Keratinocyte (primary cell): Measurements from ENCODE around the gene ABCC4. TPM values are rescaled to one million over a fixed set of nuclear protein-coding genes. Genes with fewer than 3 reads are reported as not detected.

Source experiments
- DNase-seq: peaks from one replicate; pipeline ENCODE4 v3.0.0-alpha.2; 2011; ENCODE audit warnings: low read depth, missing footprints, low spot score
- FAIRE-seq: peaks from 2 replicates; lab custom pipeline; 2011; peaks lifted over from hg19 to GRCh38; lab: Jason Lieb, UNC
- H2AFZ ChIP-seq: 2 replicates; pipeline ENCODE4 v1.6.0; 2012; ENCODE audit warnings: low read length, control low read depth, inconsistent platforms; ENCODE audit not compliant: control insufficient read depth
- H3K27ac ChIP-seq: 2 replicates; pipeline ENCODE4 v1.5.1; 2011; ENCODE audit warnings: low read length; ENCODE audit not compliant: control insufficient read depth, insufficient read depth
- H3K27me3 ChIP-seq: 3 replicates; pipeline ENCODE4 v1.6.0; 2011; ENCODE audit warnings: low read length; ENCODE audit not compliant: control insufficient read depth, insufficient read depth; ENCODE audit errors: extremely low read depth
- H3K36me3 ChIP-seq, 2 experiments: 2 replicates in 1 of 2; 3 replicates in 1 of 2; pipeline ENCODE4 v1.5.1; 2011; ENCODE audit warnings: low read length in 2 of 2, mild to moderate bottlenecking in 1 of 2; ENCODE audit not compliant: control insufficient read depth in 2 of 2, insufficient read depth in 2 of 2; ENCODE audit errors: extremely low read depth in 1 of 2
- H3K4me1 ChIP-seq: 3 replicates; pipeline ENCODE4 v1.5.1; 2011; ENCODE audit warnings: low read length; ENCODE audit not compliant: control insufficient read depth, insufficient read depth; ENCODE audit errors: extremely low read depth
- H3K4me2 ChIP-seq: 3 replicates; pipeline ENCODE4 v1.6.0; 2011; ENCODE audit warnings: low read depth, low read length; ENCODE audit not compliant: control insufficient read depth, insufficient read depth; ENCODE audit errors: extremely low read depth
- H3K4me3 ChIP-seq, 3 experiments: fragments of 200-600 bp in 1 of 3; sonication (generic) in 1 of 3; 2 replicates in 2 of 3; 3 replicates in 1 of 3; pipeline ENCODE4 v1.5.1; 2011 to 2016; ENCODE audit warnings: low read length in 3 of 3, mild to moderate bottlenecking in 3 of 3, control low read depth in 2 of 3, inconsistent platforms in 1 of 3, low read depth in 1 of 3, mixed read lengths in 1 of 3, mixed run types in 1 of 3, moderate library complexity in 1 of 3; ENCODE audit not compliant: control insufficient read depth in 2 of 3, insufficient read depth in 2 of 3; ENCODE audit errors: extremely low read depth in 1 of 3
- H3K79me2 ChIP-seq: 2 replicates; pipeline ENCODE4 v1.6.0; 2012; ENCODE audit warnings: low read length; ENCODE audit not compliant: control insufficient read depth, insufficient read depth
- H3K9ac ChIP-seq: 3 replicates; pipeline ENCODE4 v1.6.0; 2011; ENCODE audit warnings: low read length; ENCODE audit not compliant: control insufficient read depth, insufficient read depth; ENCODE audit errors: extremely low read depth
- H3K9me1 ChIP-seq: 3 replicates; pipeline ENCODE4 v1.6.0; 2011; ENCODE audit warnings: low read length; ENCODE audit not compliant: control insufficient read depth, insufficient read depth; ENCODE audit errors: extremely low read depth
- H3K9me3 ChIP-seq: 2 replicates; pipeline ENCODE4 v1.5.1; 2012; ENCODE audit warnings: low read depth, low read length; ENCODE audit not compliant: control insufficient read depth
- H4K20me1 ChIP-seq: 3 replicates; pipeline ENCODE4 v1.6.0; 2011; ENCODE audit warnings: low read length; ENCODE audit not compliant: control insufficient read depth, insufficient read depth; ENCODE audit errors: extremely low read depth
- CTCF ChIP-seq, 3 experiments: IDR thresholded peaks in 1 of 3; conservative IDR thresholded peaks in 1 of 3; optimal IDR thresholded peaks in 1 of 3; 2 replicates in 2 of 3; 3 replicates in 1 of 3; pipeline versions ENCODE3 to v1.5.1; 2011; ENCODE audit warnings: low read length in 3 of 3, mild to moderate bottlenecking in 3 of 3, moderate library complexity in 2 of 3, control low read depth in 1 of 3, inconsistent platforms in 1 of 3; ENCODE audit not compliant: insufficient read depth in 2 of 3; ENCODE audit errors: extremely low read depth in 1 of 3
- EZH2 ChIP-seq: IDR thresholded peaks from one replicate; pipeline ENCODE4 v1.6.1; 2012; ENCODE audit warnings: inconsistent platforms, mild to moderate bottlenecking, low read length, moderate library complexity
- dilution Hi-C: fragments of 300-500 bp; cut with MboI; formaldehyde crosslinking; loops from one replicate; pipeline ENCODE4 v1.7.0; 2020; ENCODE audit warnings: low sequenced_read_pairs; ENCODE audit not compliant: extremely low pct_ligation_motif_present
- polyA plus RNA-seq, 5 experiments: library from polyadenylated mRNA; depleted of rRNA in 3 of 5; stranded (reverse) in 3 of 5; stranded (forward) in 1 of 5; unstranded in 1 of 5; fragments of >200 nt; gene quantifications; 1 replicate in 1 of 5; 2 replicates in 3 of 5; 3 replicates in 1 of 5; pipeline versions ENCODE4 v1.2.1 to v1.2.3, GENCODE V29; 2011 to 2012; ENCODE audit warnings: missing spikeins in 2 of 5, low read depth in 1 of 5, low replicate concordance in 1 of 5

Gene ABCC4
- polyA plus RNA-seq, 1 donor (not counting 4 experiments of a cell fraction or from before 2014, with no cell fraction given), result 13.8 TPM

- Histone ChIP-seq H3K4me3 (no peak overlapping the region), H3K9me3 (no peaks in the 10 kb centered on the region), H3K9me1 (no peaks in the 10 kb centered on the region), H4K20me1 (no peaks in the 10 kb centered on the region), H3K79me2 (peaks cover 9% of the 10 kb centered on the region), H3K9ac (no peak overlapping the region), H3K4me2 (no peak overlapping the region), H2AFZ (no peak overlapping the region), H3K4me1 (peaks cover 9% of the 10 kb centered on the region), H3K36me3 (no peaks in the 10 kb centered on the region), H3K27ac (no peak overlapping the region), H3K27me3 (no peaks in the 10 kb centered on the region)
- no peak for DNase-seq
- dilution Hi-C loops, result no loop called here
- no peak for FAIRE-seq
- no peak for TF ChIP-seq EZH2
- no peak for TF ChIP-seq CTCF (optimal IDR thresholded peaks at IDR 0.05 in 1 of 3, IDR thresholded peaks at IDR 0.05 in 1 of 3, conservative IDR thresholded peaks at IDR 0.05 in 1 of 3; ENCODE audit: extremely low read depth in 1 of 3, insufficient read depth in 2 of 3, low read length in 3 of 3)
These were observed 3.2 kb upstream of the ABCC4 start for GRCh38 chr13:95304453-95304852.

GRCh38 chr13:95301968-95302393 lies 730 bp upstream of the ABCC4 start:
- TF ChIP-seq CTCF (optimal IDR thresholded peaks at IDR 0.05 in 1 of 3, IDR thresholded peaks at IDR 0.05 in 1 of 3, conservative IDR thresholded peaks at IDR 0.05 in 1 of 3; ENCODE audit: extremely low read depth in 1 of 3, insufficient read depth in 2 of 3, low read length in 3 of 3) (no peak), EZH2 (no peak)
- dilution Hi-C loops, result no loop called here
- no peak for FAIRE-seq

More at GRCh38 chr13:95301968-95302393, 730 bp upstream of the ABCC4 start:
- Histone ChIP-seq H2AFZ (peak overlapping the region; percentile 91), H3K4me3 (peak overlapping the region; percentile 81 to 86 (median 86)), H4K20me1 (no peaks in the 10 kb centered on the region), H3K4me1 (peaks cover 12% of the 10 kb centered on the region), H3K27me3 (no peaks in the 10 kb centered on the region), H3K36me3 (peaks cover 0 to 1% of the 10 kb centered on the region in 2 experiments), H3K79me2 (peaks cover 27% of the 10 kb centered on the region), H3K27ac (no peak overlapping the region), H3K9me3 (no peaks in the 10 kb centered on the region), H3K9me1 (no peaks in the 10 kb centered on the region), H3K4me2 (peak overlapping the region; percentile 82), H3K9ac (peak overlapping the region; percentile 80)
- DNase-seq, result no peak
